HPDE6-E6E7 (cell line): ENCODE data around the gene LMCD1.

Experiments used
- DNase-seq: peaks from one replicate; pipeline ENCODE4 v3.0.0; 2011; ENCODE audit warnings: missing footprints; ENCODE audit errors: extremely low spot score

Gene LMCD1, protein sequence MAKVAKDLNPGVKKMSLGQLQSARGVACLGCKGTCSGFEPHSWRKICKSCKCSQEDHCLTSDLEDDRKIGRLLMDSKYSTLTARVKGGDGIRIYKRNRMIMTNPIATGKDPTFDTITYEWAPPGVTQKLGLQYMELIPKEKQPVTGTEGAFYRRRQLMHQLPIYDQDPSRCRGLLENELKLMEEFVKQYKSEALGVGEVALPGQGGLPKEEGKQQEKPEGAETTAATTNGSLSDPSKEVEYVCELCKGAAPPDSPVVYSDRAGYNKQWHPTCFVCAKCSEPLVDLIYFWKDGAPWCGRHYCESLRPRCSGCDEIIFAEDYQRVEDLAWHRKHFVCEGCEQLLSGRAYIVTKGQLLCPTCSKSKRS

DNA sequence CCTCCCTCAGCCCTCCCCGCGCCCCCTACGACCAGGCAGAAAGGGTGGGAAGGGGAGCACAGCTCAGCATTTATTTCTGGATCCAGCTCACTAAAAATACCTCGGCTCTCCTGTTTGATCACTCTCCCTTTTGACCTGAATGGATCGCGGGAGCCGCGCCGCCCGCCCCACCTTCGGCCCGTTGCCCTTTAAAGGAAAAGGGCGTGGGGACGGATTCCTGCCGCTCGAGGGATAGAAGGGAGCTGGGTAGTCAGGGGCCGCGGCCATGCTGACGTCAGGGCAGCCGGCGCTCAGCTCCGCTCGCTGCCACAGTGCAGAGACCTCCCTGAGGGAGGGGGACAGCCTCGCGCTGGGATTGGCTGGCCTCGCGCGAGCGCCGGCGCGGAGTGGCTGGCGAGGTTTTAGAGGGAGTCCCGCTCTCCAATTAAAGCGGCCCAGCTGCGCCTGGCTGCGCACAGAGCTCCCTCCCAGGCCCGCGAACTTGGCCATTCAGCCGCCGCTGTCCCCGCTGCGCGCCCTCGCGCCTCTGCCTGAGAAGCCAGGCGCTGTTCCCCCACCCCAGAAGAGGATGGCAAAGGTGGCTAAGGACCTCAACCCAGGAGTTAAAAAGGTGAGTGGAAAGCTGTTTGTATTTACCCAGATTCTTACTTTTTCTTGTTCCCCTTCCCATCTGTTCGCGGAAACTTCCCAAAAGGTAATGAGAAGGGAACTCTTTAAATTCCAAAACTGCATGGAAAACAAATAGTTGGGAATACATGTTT lies at the start of gene LMCD1:
TSS of gene LMCD1 (plus strand) at position 453 of the 761 bp plus-strand sequence. CDS start at position 569, 116 bp downstream.
- DNase-seq = peak; percentile 74

DNA sequence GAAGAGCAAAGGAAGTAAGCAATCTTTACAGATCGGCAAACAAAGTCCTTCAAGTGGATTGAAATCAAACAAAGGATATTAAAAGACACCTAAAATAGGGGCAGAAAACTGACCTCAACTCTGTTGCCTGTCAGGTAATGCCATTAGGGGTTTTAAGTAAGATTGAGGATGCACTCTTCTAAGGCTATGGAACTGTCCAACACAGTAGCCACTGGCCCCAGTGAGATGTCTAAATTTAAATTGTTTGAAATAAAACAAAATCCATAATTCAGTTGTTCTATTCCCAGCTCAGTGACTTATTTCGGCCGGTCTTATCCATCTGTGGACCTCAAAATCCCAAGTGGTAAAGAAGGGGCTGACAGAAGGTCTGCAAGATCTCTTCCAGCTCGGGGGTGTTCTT lies 49.5 kb upstream of the LMCD1 start:
- DNase-seq = no peak

DNA sequence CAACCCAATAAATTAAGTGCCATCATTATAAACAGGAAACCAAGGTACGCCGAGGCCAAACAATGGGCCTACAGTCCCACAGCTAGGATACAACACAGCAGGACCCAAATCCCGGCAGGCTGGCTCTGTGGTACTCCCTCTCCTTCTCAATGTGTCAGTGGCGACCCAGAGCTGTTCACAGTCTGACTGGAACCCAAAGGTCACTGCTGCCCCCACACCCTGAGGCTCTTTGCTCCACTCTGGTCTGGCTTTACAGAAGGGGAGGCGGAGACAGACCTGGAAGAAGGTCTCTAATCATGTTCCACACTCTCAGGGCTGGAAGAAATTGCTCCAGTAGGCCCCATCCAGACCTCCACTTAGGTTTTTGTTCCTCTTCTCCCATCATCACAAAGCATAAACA lies 48.5 kb upstream of the LMCD1 start:
- no peak for DNase-seq

DNA sequence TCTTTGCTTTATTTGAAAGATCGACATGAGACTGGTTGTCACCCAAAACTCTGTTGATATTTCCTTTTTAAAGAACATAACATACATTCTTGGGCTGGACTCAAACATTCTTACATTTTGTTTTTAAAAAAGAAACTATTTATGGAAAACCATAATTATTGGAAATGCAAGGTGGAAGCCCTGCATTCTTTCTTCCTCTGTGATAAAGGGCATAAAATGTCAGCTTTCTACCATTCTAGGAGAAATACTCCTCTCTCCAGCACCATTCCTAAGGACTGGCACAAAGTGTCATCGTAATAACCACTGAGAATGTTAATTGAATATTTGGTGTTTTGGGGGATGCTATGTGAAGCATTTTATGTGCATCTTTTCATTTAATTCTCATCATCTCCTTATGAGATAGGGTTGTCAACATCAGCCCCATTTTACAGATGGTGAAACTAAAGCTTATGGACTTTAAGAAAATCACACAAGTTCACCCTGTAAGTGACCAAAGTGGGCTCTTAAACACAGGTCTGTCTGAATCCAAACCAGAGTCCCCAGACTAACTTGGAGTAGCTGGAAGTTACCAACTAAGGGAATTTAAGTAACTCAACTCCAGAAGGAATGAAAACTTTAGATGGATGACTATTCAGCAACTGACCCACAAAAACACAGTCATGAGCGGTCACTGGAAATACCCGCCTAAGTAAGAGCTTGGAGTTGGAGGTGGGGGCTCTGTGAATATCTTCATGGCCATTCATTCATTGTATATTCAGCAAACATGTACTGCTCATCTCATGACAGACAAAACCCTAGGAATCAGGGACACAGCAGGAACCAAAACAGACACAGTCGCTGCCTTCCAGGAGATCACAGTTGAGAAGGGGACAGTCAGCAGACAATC lies 45.9 kb upstream of the LMCD1 start:
- DNase-seq = no peak

DNA sequence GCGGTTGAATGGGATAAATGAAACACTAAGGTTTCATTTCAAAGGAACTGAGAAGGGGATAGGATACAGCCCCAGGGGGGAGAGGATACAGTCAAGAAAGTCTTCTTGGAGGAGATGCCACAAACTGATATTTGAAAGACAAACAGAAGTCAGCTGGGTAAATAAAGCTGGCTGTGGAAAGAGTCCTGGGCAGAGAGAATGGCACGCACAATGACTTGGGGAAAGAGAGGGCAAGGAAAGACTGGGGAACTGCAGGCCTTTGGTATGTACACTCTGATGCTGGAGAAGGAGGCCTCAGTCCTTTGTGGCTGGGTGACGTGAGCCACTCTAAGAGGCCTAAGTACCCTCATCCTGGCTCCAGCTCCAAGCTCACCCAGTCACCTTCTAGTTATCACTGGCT lies 45.2 kb upstream of the LMCD1 start:
- no peak for DNase-seq

DNA sequence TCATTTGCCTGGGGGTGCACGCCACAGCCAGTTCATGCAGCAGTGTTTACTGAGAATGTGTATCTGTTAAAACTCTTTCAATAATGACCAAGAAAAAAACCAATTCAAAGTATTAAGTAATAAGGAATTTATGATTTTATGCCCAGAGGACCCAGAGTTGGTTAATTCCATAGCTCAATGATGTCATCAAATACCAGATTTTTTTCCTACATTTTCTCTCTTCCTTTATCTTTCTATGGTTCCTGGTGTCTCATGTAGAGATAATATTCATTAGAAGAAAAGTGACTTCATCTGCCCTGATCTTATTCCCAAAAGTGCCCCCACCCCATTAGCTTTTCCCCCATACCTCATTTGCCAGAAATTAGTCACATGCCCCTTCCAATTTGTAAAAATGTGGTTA lies 44.6 kb upstream of the LMCD1 start:
- no peak for DNase-seq

DNA sequence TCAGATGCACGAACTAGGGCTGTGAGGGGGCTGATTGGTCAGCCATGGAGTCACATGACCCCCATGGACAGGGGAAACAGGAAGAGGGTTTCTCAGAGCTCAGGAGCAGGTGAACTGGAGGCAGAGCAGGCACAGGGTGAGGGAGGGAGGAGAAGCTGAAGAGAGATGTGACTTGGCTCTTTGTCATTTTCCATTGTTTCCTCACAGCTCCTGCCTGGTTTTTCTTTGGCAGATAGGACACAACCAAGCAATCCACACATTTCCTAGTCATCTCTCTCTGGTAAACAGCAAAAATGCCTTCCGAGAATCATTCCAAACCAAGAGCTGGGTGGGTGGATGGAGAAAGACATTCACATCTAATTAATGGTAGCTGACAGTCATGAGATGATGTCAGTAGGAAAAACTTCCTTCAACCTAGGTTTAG lies 43.4 kb upstream of the LMCD1 start:
- DNase-seq = no peak

DNA sequence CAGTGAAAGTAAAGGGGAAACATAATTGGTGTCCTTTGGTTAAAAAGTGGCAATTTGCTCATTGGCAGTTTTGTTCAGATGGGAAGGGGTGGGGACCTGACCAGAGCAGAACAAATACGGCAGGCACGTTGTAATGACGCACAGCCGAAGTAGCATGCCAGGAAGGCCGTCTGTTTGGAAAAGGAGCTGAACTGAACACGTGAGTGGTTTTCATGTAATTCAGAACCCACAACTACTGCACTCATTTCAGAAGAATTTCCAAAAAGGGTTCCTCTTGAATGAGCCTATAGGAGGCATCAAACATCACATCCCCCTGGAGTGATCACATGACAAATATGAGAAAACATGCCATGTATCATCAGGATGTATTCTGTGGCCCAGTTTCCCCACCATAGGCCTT lies 42.9 kb upstream of the LMCD1 start:
- no peak for DNase-seq

DNA sequence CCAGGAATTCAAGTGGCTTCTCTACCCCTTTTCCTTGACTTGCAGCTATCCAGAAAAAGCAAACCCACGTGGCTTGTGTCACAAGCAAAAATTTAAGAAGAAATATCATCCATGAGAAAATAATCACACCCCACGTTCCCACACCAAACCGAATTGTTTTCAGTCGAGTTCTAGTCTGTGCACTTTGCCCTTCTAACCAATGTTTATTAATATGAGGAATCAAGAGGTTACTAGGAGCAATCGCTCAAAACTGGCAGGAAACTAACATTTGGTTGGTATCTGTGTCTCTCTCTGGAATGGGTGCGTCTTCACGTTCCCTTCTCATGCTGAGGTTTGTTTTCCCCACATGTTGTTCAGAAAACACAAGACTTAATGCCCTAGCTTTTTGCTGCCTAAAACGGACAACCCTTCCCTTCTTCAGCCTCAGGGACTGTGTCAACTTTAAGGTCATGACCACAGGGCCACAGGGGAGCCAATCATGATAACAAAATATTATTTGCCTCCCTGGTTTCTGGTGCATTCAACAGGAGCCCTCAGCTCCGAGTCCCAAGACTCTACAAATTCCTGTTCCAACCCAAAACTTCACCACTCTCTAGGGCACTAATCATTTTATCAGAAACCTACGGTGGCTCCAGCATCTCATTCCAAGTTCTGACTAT lies 41.4 kb upstream of the LMCD1 start:
- DNase-seq = no peak

DNA sequence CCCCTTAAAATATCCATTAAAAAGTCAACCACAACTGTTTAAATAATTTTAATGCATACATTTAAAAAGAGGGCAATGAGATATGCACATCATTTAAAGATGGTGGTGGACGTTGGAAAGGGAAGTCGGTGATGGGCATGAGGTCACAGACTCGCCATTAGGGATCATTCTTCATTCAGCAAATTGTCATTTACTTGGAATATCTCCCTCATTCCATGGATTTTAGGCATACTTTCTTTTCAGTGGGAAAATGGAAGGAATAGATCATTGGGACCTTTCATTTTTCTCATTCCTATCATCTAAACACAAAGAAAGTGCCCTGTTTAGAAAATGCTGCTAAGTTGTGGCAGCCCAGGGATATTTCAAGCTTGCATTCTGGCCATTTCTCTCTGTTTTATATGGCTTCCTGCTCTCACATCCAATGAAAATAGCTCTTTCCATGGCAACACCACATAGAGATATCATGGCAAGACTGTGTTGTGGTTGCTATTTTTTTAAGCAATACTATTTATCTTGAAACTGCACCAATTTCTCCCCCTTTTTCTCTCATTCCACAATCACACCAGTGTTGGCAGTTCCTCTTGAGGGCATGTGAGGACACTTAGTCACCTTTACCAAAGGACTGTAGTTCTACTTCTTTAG lies 40.7 kb upstream of the LMCD1 start:
- DNase-seq = no peak

DNA sequence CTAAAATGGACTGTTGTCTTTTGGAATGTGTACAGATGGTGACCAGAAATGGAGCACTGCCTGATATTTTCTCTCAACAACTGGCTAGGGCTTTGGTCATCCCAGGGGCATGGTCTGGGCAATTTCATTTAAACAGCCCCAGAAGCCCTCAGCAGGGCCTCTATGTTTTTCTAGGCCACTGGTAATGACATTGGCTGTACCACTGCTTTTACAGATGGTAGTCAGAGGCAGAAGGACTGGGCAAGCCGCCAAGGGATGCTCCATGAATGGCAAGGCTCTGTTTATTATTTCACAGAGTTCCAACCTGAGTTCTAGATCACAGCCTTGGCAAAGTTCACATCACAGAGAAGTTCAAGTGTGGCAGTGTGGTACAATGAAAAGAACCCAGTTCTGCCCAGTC lies 37.0 kb upstream of the LMCD1 start:
- DNase-seq = no peak

DNA sequence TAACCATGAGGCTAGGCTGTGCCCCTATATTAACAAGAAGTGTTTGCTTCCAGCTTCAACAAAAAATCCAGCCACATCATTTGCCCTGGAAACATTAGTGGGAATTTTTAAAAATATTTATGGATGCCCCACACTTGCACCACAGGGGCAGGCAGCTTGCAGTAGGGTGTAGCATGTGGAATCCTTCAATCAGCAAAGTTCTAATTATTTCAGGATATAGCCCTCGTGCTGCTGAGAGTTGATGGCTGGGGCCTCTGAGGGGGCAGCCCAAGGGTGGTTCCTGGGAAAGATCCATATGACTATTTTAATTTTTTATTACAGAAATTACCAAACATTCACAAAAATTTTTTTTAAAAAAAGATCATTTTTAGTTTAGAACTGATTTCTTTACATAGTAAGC lies 35.1 kb upstream of the LMCD1 start:
- DNase-seq = no peak

DNA sequence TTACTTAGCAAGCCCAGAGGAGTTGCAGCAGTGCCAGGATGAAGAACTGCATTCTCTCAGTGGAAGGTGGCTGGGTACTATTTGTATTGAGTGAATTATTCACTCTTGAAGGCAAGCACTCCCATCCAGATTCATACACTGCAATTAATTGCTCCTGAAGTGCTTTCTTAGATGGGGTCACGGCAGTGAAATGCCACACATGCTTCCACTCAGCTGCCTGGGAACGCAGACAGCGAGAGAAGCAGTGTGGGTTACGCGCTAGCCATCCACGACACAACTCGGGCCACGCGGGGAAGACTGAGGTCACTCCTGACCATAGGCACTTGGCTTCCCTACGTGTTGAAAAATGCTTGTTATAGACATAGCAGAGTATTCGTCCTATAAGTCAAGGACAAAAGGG lies 30.8 kb upstream of the LMCD1 start:
- DNase-seq = no peak

DNA sequence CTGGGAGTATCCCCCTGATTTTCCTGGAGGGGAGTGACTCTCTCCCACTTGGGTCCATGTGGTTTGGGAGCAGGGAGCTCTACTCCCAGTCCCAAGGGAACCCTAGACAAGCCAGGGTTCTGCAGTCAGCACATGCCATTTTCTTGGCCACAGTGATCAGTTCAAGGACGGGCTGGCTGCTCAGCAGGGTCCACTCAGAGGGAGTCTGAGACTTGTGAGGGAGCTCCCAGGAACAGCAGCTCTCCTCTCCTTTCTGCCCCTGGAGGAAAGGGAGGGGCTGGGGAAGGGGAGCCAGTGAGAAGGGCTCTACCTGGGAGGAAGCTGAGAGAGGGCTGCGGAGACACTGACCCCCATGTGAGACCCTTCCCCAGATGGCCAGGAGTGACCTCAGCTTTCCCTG lies 29.1 kb upstream of the LMCD1 start:
- no peak for DNase-seq

DNA sequence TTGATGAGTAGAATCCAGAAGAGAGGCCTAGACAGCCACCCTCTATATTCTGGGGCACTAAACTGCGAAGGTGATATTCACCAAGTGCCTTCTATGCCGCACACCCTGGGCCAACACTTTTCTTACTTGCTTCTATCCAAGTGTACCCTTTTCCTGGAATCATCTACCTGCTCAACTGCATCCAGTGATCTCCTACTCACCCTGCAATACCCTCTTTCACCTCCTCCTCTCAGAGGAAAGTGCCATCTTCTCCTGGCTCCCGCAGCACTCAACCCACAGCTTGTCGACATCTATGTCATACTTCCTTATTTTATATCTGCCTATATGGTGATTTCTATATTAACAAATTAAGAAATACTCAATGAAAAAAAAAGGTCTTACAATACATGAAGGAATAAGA lies 28.6 kb upstream of the LMCD1 start:
- no peak for DNase-seq

DNA sequence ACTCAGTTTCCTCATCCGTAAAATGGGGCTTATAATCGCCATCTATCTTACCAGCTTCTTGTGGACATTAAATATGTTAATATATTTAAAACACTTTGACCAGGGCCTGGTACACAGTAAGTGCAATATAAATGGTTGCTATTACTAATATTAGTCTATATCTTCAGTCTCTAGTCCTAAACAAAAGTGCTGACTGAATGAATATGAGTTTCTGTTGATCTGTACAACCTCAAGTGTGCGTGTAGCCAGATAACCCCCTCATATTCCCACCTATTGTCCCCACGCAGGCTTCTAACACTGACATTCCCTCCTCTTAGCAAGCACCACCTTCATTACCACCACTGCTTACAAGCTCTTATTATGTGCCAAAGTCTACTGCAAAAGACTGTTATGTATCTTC lies 27.6 kb upstream of the LMCD1 start:
- no peak for DNase-seq

DNA sequence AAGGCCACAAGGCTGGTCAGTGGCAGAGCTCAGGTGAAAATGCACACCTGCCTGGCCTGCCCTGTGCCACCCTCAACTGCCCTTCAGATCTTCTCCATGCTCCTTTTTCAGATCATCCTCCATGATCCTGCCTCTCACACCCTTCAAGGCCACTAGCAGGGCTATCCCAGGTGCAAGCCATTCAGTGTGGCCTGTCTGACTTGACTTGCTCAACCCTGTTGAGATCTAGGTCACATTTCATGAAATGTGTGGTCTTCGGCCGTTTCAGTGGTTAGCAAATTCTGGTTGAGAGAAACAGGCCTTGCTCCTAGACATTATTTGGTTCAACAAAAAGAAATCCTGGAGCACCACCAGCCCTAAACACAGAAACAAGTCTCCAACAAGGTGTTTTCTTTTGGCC lies 26.6 kb upstream of the LMCD1 start:
- no peak for DNase-seq

DNA sequence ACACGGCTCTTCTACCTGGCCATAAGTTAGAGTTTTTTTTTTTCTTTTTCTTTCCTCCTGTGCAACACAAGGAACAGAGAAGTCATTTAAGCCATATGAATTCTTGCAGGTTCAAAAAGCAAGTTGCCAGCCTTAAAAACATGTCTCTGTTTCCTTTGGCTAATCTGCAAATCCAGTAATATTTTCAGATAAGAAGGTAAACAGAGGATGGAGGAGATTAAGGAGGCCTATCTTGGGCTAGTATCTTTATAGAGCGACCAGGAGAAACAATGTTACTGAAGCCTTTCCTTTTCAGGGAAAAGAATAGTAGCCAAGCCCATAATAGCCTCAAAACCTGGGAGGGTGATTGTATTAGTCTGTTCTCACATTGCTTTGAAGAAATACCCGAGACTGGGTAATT lies 20.9 kb upstream of the LMCD1 start:
- DNase-seq = no peak

DNA sequence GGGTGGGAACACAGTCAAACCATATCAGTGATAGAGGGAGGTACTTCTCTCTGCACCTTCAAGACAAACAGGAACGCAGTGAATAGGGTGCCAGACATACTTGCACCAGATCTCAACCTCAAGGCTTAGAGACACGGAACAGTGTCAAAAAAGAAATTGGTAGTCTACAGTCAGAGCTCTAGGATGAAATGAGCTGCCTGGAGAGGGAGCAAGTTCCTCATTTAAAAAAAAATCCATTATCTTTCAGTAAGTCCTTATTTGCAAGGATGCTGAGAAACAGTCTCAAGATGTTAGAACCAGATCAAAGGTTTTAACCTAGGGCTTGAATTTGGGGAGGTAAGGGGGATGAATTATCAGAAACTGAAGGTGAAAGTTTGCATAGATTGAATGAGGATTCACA lies 20.2 kb upstream of the LMCD1 start:
- no peak for DNase-seq

DNA sequence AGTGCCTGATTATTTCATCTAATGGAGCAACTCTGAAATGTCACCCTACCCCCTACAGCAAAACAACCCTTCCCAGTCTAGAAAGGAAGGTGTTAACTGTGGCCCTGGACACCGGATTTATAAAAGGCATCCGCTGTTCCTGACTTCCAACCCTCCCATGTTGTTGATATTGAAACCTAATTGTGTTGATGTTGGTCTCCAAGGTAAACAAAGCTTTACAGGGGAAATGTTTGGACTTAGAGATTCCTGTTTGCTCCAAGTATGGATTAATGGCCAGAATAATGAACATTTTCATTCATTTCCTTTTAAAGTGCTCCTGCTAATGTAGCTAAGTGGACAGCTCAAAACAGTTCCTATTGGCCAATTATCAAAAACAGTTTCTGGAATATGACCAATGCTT lies 19.4 kb upstream of the LMCD1 start:
- DNase-seq = no peak

DNA sequence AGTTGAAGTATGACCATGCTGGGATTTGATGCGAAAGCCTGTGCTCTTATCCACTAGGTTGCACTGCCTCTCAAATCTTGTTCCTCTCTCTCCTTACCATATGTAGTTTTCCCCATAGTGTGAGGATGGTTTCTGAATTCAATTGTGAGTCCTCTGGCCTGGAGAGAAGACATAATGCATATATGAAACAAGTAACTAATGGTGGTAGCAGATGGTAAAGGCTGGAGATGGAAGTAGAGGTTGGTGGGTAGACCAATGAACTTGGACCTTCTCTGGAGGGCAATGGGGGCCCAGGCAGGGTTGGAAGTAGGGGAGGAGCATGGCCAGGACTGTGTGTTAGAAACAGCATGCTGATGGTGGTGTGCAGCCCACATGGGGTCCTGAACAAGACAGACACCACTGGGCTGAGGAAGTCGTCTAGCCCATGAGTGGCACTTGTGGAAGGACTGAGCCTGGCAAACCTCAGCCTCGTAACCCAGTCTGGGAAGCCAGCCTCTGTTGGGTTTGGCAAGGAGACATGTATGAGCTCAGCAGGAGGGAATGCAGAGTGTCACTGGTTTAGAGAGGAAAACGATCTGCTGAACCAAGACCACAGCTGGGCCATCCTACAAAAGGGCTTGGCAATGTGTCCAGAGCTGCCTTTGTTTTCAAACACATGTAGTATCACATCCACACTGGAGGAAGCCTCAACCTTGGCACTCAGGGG lies 18.5 kb upstream of the LMCD1 start:
- DNase-seq = no peak
